Measurements from ENCODE around the gene THTPA. TPM values are rescaled to one million over a fixed set of nuclear protein-coding genes. Genes with fewer than 3 reads are reported as not detected.
"Not testable (repeated sequence)": the region's sequence is repeated elsewhere in the genome, so short reads cannot be mapped to it uniquely, and the experiment has no call there.

THTPA gene
- total RNA-seq, 2 experiments from 2014 or later: 11.6 to 11.8 TPM

DNA sequence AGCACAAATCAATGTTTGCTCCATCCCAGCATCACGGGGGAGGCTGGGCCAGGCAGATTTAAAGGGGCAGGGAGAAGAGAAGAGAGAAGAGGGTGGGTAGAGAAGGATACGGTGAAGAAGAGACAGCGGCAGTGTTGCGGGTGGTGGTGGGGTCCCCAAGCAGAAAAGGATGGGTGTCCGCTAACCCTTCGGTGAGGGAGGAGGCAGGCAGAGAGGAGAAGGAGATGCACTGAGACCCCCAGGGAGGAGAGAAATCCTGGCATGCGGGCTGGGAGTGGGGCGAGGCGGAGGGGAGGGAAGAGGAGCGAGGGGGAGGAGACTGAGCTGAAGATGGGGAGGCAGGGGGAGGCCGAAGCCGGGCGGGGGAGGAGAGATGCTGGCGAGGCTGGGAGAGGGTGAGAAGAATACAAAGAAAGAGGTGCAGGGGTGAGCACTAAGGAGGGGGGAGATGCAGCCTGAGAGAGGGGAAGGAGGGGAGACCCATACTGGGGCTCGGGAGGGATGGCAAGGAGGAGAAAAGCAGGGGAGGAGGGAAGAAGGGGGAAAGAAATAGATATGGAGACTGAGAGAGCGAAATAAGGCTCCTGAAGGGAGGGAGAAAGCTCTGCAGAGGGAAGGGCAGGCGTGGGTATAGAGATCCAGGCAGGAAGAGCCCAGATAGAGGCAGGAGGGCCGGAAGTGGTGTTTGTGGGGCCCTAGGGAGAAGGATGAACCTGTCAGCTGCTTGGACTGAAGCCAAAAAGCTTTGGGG is 22.7 kb downstream of the THTPA start, which contains the start of gene JPH4:
Gene JPH4, minus strand, starts transcription at position 231 of the 751 bp plus-strand sequence. CDS start 1,337 bp downstream, outside the sequence.
- peaks cover 43% of the 10 kb centered on the region for H3K27me3 Mint-ChIP-seq
- POLR2A ChIA-PET: no interaction called here
- CTCF ChIA-PET: no interaction called here
- no peak within 1 kb of the TSS for H3K4me3 Mint-ChIP-seq
- no peak within 1 kb of the TSS for H3K27ac Mint-ChIP-seq
- DNase-seq: no peak
- no peaks in the 10 kb centered on the region for H3K9me3 Mint-ChIP-seq
- H3K36me3 Mint-ChIP-seq (ENCODE audit: low read depth): no peaks in the 10 kb centered on the region
- H3K4me1 Mint-ChIP-seq: peaks cover 12% of the 10 kb centered on the region

GRCh38 chr14:23579311-23579630 is 23.2 kb downstream of the THTPA start:
- Mint-ChIP-seq H3K4me3 (no peak overlapping the region), H3K27me3 (peaks cover 45% of the 10 kb centered on the region), H3K9me3 (no peaks in the 10 kb centered on the region), H3K36me3 (ENCODE audit: low read depth) (no peaks in the 10 kb centered on the region), H3K27ac (no peak overlapping the region), H3K4me1 (peaks cover 10% of the 10 kb centered on the region)
- ChIA-PET CTCF (no interaction called here), POLR2A (no interaction called here)
- DNase-seq: no peak

DNA sequence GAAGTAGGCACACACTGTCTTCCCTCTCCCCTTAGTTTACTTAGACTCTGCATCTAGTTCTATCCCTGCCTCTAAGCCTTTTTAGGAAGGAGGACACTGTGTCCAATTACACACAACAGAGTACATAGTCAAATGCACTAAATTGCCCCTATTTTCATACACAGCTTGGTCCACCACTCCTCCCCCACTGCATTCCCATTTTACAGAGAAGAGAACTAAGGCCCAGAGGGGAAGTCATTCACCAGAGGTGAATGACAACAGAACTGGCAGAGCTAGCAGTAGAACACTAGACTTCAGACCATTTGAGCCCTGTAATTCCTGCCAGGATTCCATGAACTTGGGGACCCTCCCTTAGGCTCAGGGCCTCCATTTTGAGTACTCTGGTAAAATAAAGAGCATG is 23.7 kb downstream of the THTPA start:
- H3K27ac Mint-ChIP-seq: no peak overlapping the region
- no peak overlapping the region for H3K4me3 Mint-ChIP-seq
- H3K36me3 Mint-ChIP-seq (ENCODE audit: low read depth): no peaks in the 10 kb centered on the region
- ChIA-PET CTCF (no interaction called here), POLR2A (no interaction called here)
- no peaks in the 10 kb centered on the region for H3K9me3 Mint-ChIP-seq
- peaks cover 44% of the 10 kb centered on the region for H3K27me3 Mint-ChIP-seq
- DNase-seq: no peak
- peaks cover 10% of the 10 kb centered on the region for H3K4me1 Mint-ChIP-seq

- CTCF ChIA-PET: no interaction called here
- no peak overlapping the region for H3K4me3 Mint-ChIP-seq
- peaks cover 39% of the 10 kb centered on the region for H3K27me3 Mint-ChIP-seq
- peaks cover 8% of the 10 kb centered on the region for H3K4me1 Mint-ChIP-seq
- DNase-seq: no peak
- POLR2A ChIA-PET: no interaction called here
- H3K9me3 Mint-ChIP-seq: no peaks in the 10 kb centered on the region
- no peaks in the 10 kb centered on the region for H3K36me3 Mint-ChIP-seq (ENCODE audit: low read depth)
- no peak overlapping the region for H3K27ac Mint-ChIP-seq
These were observed 24.3 kb downstream of the THTPA start for GRCh38 chr14:23580152-23580926.

DNA sequence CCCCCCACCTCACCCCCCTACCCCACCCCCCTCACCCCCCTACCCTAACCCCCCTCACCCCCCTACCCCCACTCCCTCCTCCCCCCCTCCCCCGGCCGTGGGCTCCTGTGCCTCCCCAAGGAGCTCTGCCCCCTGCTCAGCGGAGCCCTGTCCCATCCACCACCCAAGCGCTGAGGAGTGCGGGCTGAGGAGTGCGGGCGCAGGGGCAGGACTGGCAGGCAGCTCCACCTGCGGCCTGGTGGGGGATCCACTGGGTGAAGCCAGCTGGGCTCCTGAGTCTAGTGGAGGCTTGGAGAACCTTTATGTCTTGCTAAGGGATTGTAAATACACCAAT is 24.8 kb downstream of the THTPA start:
- Mint-ChIP-seq H3K4me3 (no peak overlapping the region), H3K36me3 (ENCODE audit: low read depth) (no peaks in the 10 kb centered on the region), H3K9me3 (no peaks in the 10 kb centered on the region), H3K4me1 (peaks cover 7% of the 10 kb centered on the region), H3K27ac (no peak overlapping the region), H3K27me3 (peaks cover 40% of the 10 kb centered on the region)
- ChIA-PET POLR2A (no interaction called here), CTCF (no interaction called here)
- DNase-seq: no peak

- peaks cover 36% of the 10 kb centered on the region for H3K27me3 Mint-ChIP-seq
- POLR2A ChIA-PET: interaction anchor here (0.9 kb wide), 1 partner anchor 13 kb away, joined by 3 read pairs; no protein-coding TSS in a partner anchor
These were observed 27.1 kb downstream of the THTPA start for GRCh38 chr14:23582906-23583760.

DNA sequence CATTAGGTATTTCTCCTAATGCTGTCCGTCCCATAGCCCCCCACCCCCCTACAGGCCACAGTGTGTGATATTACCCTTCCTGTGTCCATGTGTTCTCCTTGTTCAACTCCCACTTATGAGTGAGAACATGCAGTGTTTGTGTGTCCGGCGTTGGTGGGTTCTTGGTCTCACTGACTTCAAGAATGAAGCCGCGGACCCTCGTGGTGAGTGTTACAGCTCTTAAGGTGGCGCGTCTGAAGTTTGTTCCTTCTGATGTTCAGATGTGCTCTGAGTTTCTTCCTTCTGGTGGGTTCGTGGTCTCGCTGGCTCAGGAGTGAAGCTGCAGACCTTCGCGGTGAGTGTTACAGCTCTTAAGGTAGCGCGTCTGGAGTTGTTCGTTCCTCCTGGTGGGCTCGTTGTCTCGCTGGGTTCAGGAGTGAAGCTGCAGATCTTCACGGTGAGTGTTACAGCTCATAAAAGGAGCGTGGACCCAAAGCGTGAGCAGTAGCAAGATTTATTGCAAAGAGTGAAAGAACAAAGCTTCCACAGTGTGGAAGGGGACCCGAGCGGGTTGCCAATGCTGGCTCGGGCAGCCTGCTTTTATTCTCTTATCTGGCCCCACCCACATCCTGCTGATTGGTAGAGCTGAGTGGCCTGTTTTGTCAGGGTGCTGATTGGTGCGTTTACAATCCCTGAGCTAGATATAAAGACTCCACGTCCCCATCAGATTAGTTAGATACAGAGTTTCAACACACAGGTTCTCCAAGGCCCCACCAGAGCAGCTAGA is 27.9 kb downstream of the THTPA start:
- not testable (repeated sequence) for DNase-seq

More at GRCh38 chr14:23582906-23583760, 27.1 kb downstream of the THTPA start:
- Mint-ChIP-seq H3K4me1 (no peaks in the 10 kb centered on the region), H3K27ac (no peak overlapping the region), H3K4me3 (no peak overlapping the region), H3K9me3 (no peaks in the 10 kb centered on the region), H3K36me3 (ENCODE audit: low read depth) (no peaks in the 10 kb centered on the region)
- DNase-seq: no peak
- CTCF ChIA-PET: interaction anchor here (1.2 kb wide), 1 partner anchor 47 kb away, joined by 4 read pairs; no protein-coding TSS in a partner anchor

GRCh38 chr14:23584527-23585203 is 28.6 kb downstream of the THTPA start:
- H3K9me3 Mint-ChIP-seq; CTCF ChIA-PET; H3K36me3 Mint-ChIP-seq (ENCODE audit: low read depth); H3K27ac Mint-ChIP-seq; H3K4me3 Mint-ChIP-seq; DNase-seq; POLR2A ChIA-PET; H3K4me1 Mint-ChIP-seq: not testable (repeated sequence)
- peaks cover 27% of the 10 kb centered on the region for H3K27me3 Mint-ChIP-seq

More for the DNA sequence above, 27.9 kb downstream of the THTPA start:
- peaks cover 33% of the 10 kb centered on the region for H3K27me3 Mint-ChIP-seq
- ChIA-PET CTCF (interaction anchor here (1.2 kb wide), 1 partner anchor 46 kb away, joined by 4 read pairs; no protein-coding TSS in a partner anchor), POLR2A (interaction anchor here (0.9 kb wide), 1 partner anchor 13 kb away, joined by 3 read pairs; no protein-coding TSS in a partner anchor)
- H3K27ac Mint-ChIP-seq; H3K36me3 Mint-ChIP-seq (ENCODE audit: low read depth); H3K9me3 Mint-ChIP-seq; H3K4me3 Mint-ChIP-seq; H3K4me1 Mint-ChIP-seq: not testable (repeated sequence)

DNA sequence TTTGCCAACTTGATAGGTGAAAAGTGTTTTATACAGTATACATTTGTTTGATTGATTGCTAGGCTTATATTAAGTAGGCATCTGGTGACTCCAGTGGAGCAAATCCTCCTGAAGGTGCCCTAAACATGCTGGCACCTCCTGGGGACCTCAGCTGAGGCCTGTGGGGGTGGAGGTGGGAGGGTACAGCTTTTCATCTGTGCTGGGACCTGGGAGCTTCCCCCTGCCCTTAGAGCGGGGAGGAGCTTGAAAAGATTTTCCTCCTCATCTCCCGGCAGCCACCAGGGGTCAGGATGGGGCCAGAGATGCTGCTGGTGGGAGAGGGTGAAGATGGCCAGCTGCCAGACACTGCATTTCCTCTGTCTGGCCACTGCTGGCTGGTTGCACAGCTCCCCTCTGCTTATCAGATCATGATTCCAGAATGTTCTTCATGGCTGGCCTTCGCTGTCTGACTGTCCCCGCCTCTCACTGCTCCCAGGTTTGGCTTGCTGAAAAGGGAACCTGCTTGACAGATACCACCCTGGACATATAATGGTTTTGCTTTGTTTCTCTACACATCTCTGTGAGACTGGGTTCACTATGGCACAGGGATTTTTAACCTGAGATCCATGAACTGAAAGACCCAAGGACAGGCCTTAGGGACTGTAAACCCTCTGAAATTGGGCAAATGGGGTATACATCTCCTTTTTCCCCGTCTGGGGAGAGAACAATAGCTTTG is 33.0 kb downstream of the THTPA start:
- H3K4me1 Mint-ChIP-seq: peaks cover 2% of the 10 kb centered on the region
- H3K4me3 Mint-ChIP-seq: no peak overlapping the region
- H3K27me3 Mint-ChIP-seq: peaks cover 14% of the 10 kb centered on the region
- ChIA-PET POLR2A (interaction anchor here (1.5 kb wide), 1 partner anchor 21 kb away, joined by 3 read pairs; no protein-coding TSS in a partner anchor), CTCF (interaction anchor here (0.6 to 3.8 kb wide), 23 partner anchors 9 to 364 kb away, joined by 3 to 64 read pairs (median 4); no protein-coding TSS in a partner anchor)
- no peak overlapping the region for H3K27ac Mint-ChIP-seq
- no peaks in the 10 kb centered on the region for H3K9me3 Mint-ChIP-seq
- no peaks in the 10 kb centered on the region for H3K36me3 Mint-ChIP-seq (ENCODE audit: low read depth)
- peak; percentile 81 for DNase-seq

- H3K36me3 Mint-ChIP-seq (ENCODE audit: low read depth): no peaks in the 10 kb centered on the region
- ChIA-PET CTCF (interaction anchor here (0.7 to 3.8 kb wide), 16 partner anchors 17 to 364 kb away, joined by 3 to 64 read pairs (median 4); no protein-coding TSS in a partner anchor), POLR2A (interaction anchor here (1.5 kb wide), 1 partner anchor 21 kb away, joined by 3 read pairs; no protein-coding TSS in a partner anchor)
- H3K4me3 Mint-ChIP-seq: no peak overlapping the region
- H3K27ac Mint-ChIP-seq: no peak overlapping the region
- H3K9me3 Mint-ChIP-seq: no peaks in the 10 kb centered on the region
- H3K27me3 Mint-ChIP-seq: peaks cover 14% of the 10 kb centered on the region
- peaks cover 2% of the 10 kb centered on the region for H3K4me1 Mint-ChIP-seq
- no peak for DNase-seq
These were observed 33.5 kb downstream of the THTPA start for GRCh38 chr14:23589606-23590005.

- peaks cover 14% of the 10 kb centered on the region for H3K27me3 Mint-ChIP-seq
- H3K9me3 Mint-ChIP-seq: no peaks in the 10 kb centered on the region
- DNase-seq: no peak
- ChIA-PET CTCF (interaction anchor here (0.6 to 3.8 kb wide), 5 partner anchors 21 to 320 kb away, joined by 3 to 64 read pairs (median 4); no protein-coding TSS in a partner anchor), POLR2A (no interaction called here)
- no peak overlapping the region for H3K4me3 Mint-ChIP-seq
- H3K4me1 Mint-ChIP-seq: peaks cover 2% of the 10 kb centered on the region
- no peaks in the 10 kb centered on the region for H3K36me3 Mint-ChIP-seq (ENCODE audit: low read depth)
- no peak overlapping the region for H3K27ac Mint-ChIP-seq
These were observed 34.1 kb downstream of the THTPA start for GRCh38 chr14:23590198-23590597.
